HG02840 (cell line): ENCODE data around the gene YIPF6.
"Not testable (repeated sequence)": the region's sequence is repeated elsewhere in the genome, so short reads cannot be mapped to it uniquely, and the experiment has no call there.

ENCODE experiments used
- ATAC-seq: cut with Tn5 transposase; IDR thresholded peaks from one replicate; pipeline ENCODE4 v1.9.1; 2021; ENCODE audit warnings: mild to moderate bottlenecking, moderate library complexity, moderate number of reproducible peaks; ENCODE audit not compliant: unreplicated experiment, low FRiP score

Gene YIPF6, protein sequence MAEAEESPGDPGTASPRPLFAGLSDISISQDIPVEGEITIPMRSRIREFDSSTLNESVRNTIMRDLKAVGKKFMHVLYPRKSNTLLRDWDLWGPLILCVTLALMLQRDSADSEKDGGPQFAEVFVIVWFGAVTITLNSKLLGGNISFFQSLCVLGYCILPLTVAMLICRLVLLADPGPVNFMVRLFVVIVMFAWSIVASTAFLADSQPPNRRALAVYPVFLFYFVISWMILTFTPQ

DNA sequence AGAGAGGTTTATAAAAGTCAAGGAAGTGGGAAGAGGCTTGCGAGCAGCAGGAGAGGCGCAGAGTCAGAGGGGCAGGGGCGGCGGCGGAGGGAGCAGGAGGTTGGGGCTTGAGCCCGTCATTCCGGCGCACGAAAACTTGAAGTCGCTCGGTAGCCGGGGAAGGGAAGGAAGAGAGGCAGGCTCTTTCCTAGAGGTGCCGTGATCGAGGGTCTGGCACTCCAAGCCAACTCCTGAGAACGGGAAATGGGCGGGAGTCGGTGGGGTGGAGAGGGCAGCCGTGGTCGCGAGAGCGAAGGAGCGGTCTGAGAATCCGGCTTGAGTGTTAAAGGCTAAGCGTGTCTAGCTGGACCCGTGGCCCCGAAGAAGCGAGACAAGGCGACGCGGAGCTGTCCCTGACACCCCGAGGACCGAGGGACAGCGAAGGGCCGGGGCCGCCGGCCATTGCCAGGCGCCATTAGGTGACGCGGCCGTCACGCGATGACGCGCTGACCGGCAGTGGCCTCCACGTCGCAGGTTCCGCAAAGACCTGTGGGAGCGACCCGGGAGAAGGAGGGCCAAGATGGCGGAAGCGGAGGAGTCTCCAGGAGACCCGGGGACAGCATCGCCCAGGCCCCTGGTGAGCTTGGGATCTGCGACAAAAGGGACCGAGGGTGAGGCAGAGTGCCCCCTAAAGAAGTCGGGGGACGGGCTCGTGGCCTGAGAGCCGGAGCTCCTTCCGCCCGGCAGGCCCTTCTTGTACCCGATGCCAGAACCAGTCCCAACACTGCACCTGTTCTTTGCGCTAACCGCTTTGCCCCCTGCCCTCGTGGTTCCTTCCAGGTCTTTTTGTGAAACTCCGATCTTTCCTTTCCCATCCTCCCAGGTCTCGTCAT, at the start of gene YIPF6:
YIPF6 (plus strand) TSS at position 544 of the 872 bp plus-strand sequence; CDS start at position 560, 16 bp downstream.
- peak; percentile 91 for ATAC-seq

DNA sequence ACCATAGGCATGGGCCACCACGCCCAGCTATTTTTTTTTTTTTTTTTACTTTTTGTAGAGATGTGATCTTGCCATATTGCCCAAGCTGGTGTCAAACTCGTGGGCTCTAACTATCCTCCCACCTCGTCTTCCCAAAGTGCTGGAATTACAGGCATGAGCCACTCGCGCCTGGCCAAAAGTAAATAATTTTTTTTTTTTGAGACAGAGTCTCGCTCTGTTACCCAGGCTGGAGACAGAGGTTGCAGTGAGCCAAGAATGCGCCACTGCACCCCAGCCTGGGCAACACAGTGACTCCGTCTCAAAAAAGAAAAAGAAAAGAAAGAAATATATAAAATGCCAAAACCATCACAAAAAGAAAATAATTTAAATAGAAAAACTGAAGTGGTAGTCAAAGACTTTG, 47.1 kb upstream of the YIPF6 start:
- no peak for ATAC-seq

DNA sequence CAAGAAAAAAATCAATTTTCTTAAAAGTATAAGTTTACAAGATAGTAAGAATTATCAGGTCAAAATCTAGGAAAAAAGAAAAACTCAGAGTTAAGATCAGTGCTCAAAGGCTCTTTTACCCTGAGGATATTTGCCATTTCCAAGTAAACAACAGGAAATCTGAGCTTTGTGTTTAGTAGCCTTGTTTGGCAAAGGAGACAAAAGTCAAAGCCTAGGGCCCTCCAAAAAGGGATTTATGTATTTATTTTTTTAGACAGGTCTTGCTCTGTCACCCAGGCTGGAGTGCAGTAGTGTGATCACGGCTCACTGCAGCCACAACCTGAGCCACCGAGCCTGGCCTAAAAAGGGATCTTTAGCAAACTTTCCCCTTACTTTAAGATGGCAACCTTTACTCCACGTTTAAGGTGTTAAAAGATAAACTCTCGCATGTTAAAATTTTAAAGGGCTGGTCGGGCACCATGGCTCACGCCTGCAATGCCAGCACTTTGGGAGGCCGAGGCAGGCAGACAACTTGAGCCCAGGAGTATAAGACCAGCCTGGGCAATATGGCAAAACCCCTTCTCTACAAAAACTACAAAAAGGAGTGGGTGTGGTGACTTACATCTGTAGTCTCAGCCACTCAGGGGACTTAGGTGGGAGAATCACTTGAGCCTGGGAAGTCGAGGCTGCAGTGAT, 44.2 kb upstream of the YIPF6 start:
- no peak for ATAC-seq

DNA sequence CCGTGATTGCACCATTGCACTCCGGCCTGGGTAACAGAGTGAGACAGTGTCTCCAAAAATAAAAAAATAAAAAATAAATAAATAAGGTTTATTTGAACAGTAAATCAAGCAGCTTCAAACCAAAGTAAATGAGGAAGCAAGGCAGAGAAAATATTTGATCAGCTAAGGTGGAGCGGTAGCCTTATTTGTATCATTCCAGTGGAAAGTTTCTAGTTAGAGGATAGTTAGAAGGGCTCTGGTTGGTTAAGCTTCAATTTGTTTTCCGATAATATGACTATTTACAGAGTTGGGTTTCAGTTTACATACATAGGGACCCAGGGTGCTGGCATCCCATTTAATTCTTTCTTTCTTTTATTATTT, 43.7 kb upstream of the YIPF6 start:
- no peak for ATAC-seq

DNA sequence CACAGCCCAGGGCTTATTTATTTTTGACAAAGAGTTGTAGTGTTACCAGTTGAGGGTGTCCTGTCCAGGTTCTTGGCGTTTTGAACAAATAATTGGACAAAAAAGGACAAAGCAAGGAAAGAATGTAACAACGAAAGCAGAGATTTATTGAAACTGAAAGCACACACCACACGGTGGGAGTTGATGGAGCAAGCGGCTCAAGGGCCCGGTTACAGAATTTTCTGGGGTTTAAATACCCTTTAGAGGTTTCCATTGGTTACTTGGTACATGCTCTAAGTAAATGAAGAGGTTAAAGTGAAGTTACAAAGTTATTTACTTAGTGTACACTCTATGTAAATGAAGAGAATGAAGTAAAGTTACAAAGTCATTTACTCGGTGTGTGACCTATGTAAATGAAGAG, 37.8 kb upstream of the YIPF6 start:
- ATAC-seq: no peak

DNA sequence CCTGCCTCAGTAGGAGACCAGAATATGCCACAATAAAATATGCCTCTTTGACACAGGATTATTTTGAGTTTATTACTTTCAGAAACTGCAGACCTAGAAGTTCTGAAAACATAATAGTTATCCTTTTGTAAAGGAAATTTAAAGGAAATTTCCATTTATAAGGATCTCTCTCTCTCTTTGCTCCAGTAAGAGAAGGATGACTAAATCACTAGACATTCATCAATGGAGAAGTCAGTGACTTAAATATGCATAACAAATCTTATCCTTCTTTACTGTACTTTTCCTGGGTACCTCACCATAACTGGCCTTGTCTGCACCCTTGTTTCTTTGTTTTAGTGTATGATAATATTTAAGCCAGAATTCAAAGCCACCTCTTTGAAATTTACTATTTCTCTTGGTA, 37.3 kb upstream of the YIPF6 start:
- ATAC-seq: no peak

DNA sequence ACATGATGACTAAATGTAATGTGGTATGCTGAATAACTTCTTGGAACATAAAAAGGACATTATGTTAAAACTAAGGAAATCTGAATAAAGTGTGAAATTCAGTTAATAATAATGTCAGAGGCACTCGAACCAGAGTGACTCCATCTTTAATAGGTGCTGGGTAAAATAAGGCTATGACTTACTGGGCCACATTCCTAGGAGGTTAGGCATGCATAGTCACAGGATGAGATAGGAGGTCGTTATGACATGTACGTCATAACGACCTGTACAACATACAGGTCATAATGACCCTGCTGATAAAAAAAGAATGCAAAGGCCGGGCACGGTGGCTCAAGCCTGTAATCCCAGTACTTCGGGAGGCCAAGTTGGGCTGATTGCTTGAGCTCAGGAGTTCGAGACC, 36.7 kb upstream of the YIPF6 start:
- no peak for ATAC-seq

DNA sequence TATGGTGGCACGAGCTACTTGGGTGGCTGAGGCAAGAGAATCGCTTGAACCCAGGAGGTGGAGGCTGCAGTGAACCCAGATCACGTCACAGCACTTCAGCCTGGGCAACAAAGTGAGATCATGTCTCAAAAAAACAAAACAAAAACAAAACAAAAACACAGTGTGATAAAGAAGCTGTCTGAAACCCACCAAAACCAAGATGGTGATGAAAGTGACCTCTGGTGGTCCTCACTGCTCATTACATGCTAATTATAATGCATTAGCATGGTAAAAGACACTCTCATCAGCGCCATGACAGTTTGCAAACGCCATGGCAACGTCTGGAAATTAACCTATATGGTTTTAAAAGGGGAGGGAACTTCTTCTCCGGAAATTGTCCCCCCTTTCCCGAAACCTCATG, 36.2 kb upstream of the YIPF6 start:
- no peak for ATAC-seq

DNA sequence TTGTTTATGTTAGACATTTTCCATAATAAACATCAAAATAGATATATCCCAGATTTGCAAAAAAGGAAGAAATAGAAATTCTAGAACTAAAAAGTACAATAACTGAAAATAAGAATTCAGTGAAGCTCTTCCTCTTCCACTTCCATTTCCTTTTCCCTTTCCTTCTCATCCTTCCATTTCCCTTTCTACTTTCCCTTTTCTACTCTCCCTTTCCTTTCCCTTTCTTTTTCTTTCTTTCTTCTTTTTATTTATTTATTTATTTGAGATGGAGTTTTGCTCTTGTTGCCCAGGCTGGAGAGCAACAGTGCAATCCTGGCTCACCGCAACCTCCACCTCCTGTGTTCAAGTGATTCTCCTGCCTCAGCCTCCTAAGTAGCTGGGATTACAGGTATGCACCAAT, 35.0 kb upstream of the YIPF6 start:
- no peak for ATAC-seq

DNA sequence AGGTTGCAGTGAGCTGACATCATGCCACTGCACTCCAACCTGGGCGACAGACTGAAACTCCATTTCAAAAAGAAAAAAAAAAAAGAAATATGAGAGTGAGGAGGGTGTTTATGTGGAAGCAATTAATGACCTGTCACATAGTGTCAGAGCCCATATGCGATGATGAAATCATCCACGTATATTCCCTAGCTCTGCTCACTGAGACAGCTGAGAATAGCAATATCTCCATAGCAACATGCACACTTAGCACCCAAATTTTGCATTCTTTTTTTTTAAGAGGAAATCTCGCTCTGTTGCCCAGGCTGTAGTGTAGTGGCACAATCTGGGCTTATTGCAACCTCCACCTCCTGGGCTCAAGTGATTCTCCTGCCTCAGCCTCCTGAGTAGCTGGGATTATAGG, 34.1 kb upstream of the YIPF6 start:
- no peak for ATAC-seq

DNA sequence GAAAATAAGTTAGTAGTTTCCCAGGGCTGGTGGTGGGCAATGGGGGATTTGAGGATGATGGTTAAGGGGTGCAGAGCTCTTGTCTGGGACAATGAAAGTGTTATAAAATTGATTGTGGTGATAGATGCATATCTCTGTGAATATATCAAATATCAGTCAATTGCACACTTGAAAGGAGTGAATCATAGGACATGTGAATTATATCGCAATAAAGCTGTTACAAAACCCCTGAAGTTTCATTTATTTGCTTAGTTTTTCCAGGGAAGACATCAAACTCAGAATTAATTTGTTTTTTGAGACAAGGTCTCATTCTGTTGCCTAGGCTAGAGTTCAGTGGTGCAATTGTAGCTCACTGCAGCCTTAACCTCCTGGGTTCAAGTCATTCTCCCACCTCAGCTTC, 17.9 kb upstream of the YIPF6 start:
- no peak for ATAC-seq

DNA sequence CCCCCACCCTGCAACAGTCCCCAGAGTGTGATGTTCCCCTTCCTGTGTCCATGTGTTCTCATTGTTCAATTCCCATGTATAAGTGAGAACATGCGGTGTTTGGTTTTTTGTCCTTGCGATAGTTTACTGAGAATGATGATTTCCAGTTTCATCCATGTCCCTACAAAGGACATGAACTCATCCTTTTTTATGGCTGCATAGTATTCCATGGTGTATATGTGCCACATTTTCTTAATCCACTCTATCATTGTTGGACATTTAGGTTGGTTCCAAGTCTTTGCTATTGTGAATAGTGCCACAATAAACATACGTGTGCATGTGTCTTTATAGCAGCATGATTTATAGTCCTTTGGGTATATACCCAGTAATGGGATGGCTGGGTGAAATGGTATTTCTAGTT, 12.7 kb upstream of the YIPF6 start:
- ATAC-seq: not testable (repeated sequence)

DNA sequence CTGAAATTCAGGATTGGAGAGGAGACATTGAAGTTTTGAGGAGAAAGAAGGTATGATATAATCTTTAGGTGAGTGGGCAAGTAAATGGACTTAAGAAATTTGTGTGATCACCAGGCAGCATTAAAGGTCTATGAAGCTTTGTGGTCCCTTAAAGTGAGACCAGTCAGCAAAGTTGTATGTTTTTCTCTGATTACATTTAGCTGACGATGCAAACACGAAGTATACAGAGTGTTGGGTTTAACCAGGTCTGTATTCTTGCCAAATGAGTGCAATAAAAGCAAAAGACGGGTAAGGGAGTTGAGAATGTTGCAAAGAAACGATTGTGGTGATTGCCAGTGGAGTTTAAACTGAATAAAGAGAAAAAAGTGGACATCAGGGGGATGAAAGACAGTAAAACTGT, 11.6 kb upstream of the YIPF6 start:
- ATAC-seq: no peak

DNA sequence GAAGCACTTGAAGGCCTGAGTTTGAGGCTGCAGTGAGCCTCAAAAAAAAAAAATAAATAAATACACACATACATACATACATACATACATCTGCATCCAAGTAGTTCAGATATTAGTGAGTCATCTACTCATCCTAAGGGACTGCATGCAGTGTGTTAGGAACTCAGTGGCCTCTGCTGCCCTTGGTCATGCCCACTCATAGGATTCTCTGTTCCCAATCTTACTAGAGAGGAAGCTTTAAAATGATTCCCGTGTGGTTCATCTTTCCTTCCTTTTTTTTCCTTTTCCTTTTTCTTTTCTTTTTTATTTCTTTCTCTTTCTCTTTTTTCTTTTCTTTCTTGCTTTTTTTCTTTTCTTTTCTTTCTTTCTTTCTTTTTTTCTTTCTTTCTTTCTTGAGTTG, 10.9 kb upstream of the YIPF6 start:
- no peak for ATAC-seq

DNA sequence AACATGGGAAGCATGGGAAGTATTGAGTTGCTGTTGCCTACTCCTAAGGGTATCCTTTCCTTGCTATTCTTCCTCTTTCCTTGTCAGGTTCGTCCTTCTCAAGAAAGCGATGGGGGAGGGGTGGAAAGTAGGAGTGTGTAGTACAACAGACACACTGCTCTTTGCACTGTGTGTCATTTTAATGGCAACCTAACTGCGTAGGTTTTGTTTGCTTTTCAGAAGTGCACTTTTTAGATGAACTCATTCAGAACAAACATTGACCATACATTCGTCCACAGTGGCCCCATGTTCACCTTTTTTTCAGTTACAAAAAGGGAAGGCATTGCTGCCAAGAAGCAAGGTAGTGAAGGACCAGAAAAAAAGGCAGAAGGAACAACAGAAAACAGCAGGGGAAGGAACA, 10.2 kb upstream of the YIPF6 start:
- no peak for ATAC-seq

DNA sequence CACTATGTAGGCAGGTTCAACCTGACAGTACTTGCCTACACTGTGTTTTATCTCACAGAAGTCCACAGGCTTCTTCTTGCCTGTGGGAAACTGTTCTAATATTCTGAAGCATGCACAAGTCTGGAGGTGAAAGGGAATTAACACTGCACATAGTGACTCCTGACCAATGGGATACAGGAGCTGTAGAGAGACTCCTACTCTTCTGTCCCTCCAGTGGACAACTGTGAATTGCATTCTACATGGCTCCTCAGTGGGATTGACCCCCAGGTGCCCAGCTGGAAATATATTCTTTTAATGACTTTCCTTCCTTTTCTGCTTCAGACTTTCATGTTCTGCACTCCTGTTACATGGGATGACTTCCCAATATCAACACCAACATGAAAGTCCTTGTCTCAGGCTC, 8.2 kb upstream of the YIPF6 start:
- ATAC-seq: no peak

DNA sequence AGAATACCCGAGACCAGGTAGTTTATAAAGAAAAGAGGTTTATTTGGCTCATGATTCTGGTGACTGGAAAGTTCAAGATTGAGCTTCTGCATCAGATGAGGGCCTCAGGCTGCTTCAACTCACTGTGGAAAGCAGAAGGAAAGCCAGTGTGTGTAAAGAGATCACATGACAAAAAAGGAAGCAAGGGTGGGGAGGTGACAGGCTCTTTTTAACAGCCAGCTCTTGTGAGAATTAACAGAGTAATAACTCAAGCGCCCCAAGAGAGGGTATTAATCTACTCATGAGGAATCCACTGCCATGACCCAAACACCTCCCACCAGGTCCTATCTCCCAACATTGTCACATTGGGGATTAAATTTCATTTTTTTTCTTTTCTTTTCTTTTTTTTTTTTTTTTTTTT, 6.3 kb upstream of the YIPF6 start:
- no peak for ATAC-seq

DNA sequence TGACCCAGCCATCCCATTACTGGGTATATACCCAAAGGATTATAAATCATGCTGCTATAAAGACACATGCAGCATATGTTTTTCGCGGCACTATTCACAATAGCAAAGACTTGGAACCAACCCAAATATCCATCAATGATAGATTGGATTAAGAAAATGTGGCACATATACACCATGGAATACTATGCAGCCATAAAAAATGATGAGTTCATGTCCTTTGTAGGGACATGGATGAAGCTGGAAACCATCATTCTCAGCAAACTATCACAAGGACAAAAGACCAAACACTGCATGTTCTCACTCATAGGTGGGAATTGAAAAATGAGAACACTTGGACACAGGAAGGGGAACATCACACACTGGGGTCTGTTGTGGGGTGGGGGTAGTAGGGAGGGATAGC, 5.1 kb upstream of the YIPF6 start:
- not testable (repeated sequence) for ATAC-seq

DNA sequence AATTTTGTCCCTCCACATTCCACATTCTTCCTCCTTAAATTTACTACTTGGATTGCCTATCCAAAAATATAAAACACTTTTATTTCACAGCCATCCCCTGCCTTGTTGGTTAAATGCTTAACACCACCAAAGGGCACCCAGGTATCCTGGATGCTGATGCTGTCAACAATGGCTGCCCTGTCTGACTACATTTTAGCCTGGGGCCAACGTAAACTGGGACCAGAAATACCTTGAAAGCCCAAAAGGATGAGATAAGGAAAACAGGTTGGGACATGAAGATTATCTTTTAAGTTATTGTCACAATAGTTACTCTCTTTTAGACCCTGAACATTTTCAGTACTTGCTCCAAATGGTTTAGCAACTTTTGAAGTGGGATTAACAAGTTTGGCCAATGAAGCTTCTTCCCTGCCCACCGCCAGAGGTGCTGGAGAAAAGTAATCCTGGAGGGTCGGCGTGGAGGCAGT, 775 bp upstream of the YIPF6 start:
- no peak for ATAC-seq

DNA sequence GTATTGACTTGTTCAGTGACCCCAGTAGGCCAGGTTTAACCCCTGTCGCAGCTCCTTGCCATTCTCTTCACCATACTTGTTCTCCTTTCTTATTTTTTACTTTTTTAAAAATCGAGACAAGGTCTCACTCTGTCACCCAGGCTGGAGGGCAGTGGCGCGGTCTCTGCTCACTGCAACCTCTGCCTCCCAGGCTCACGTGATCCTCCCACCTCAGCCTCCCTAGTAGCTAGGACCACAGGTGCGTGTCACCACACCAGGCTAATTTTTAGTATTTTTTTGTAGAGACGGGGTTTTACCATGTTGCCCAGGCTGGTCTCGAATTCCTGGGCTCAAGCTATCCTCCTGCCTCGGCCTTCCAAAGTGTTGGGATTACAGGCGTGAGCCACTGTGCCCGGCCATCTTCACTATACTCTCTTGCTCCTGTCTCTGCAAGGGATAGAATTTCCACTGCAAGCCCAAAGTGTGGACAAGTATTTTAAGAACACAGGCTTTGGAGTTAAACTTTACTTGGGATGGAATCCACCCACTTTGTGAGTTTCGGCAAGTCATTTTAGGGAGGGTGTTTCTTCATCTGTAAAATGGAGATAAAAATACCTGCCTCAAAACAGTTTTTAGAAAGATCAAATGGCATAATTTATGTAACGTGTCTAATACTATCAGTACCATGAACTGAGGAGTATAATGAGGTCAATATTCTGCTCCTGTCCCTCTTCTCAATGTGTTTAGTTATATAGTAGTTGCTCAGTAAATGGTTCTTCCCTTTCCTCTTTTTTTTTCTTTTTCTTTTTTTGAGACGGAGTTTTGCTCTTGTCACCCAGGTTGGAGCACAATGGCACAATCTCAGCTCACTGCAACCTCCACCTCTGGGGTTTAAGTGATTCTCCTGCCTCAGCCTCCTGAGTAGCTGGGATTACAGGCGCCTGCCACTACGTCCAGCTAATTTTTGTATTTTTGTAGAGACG, 973 bp downstream of the YIPF6 start:
- ATAC-seq: no peak
